ENCODE measurements around the gene GRIA4.

DNA sequence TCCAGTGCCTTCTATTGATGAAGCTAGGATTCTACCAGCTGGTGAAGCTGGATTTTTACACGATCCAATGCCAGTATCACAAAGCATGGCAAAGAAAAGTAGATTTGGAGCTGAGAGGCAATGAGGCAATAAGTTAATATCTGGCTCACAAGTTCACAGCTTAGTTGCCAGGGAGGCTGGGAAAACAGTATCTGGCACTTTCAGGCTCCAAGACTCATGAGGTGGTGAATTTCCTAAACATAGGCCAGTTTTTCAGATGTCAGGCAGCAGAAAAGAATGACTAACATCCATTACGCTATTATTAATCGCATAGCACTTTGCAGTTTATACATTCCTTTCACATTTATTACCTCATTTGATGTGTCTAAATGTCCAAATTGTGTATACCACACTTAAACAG, 122.7 kb downstream of the GRIA4 start:
- TF ChIP-seq, protein P1, sequence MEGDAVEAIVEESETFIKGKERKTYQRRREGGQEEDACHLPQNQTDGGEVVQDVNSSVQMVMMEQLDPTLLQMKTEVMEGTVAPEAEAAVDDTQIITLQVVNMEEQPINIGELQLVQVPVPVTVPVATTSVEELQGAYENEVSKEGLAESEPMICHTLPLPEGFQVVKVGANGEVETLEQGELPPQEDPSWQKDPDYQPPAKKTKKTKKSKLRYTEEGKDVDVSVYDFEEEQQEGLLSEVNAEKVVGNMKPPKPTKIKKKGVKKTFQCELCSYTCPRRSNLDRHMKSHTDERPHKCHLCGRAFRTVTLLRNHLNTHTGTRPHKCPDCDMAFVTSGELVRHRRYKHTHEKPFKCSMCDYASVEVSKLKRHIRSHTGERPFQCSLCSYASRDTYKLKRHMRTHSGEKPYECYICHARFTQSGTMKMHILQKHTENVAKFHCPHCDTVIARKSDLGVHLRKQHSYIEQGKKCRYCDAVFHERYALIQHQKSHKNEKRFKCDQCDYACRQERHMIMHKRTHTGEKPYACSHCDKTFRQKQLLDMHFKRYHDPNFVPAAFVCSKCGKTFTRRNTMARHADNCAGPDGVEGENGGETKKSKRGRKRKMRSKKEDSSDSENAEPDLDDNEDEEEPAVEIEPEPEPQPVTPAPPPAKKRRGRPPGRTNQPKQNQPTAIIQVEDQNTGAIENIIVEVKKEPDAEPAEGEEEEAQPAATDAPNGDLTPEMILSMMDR (IDR thresholded peaks at IDR 0.05; ENCODE audit: poor library complexity, severe bottlenecking): no peak
- TF ChIP-seq POLR2AphosphoS5 (IDR thresholded peaks at IDR 0.05) (no peak), SMC3 (conservative IDR thresholded peaks at IDR 0.05; ENCODE audit: poor library complexity) (no peak)
- TF ChIP-seq, protein P2, sequence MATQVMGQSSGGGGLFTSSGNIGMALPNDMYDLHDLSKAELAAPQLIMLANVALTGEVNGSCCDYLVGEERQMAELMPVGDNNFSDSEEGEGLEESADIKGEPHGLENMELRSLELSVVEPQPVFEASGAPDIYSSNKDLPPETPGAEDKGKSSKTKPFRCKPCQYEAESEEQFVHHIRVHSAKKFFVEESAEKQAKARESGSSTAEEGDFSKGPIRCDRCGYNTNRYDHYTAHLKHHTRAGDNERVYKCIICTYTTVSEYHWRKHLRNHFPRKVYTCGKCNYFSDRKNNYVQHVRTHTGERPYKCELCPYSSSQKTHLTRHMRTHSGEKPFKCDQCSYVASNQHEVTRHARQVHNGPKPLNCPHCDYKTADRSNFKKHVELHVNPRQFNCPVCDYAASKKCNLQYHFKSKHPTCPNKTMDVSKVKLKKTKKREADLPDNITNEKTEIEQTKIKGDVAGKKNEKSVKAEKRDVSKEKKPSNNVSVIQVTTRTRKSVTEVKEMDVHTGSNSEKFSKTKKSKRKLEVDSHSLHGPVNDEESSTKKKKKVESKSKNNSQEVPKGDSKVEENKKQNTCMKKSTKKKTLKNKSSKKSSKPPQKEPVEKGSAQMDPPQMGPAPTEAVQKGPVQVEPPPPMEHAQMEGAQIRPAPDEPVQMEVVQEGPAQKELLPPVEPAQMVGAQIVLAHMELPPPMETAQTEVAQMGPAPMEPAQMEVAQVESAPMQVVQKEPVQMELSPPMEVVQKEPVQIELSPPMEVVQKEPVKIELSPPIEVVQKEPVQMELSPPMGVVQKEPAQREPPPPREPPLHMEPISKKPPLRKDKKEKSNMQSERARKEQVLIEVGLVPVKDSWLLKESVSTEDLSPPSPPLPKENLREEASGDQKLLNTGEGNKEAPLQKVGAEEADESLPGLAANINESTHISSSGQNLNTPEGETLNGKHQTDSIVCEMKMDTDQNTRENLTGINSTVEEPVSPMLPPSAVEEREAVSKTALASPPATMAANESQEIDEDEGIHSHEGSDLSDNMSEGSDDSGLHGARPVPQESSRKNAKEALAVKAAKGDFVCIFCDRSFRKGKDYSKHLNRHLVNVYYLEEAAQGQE (IDR thresholded peaks at IDR 0.05; ENCODE audit: borderline replicate concordance): no peak

Measured in neural cell (in vitro differentiated cells).